SU-DHL-6 (cell line): ENCODE measurements around the gene CEACAM18.

ENCODE experiments used
- EZH2phosphoT487 ChIP-seq: fragments of 200-600 bp; sonication (generic), shearing (Covaris generic); conservative IDR thresholded peaks from 2 replicates; pipeline ENCODE4 v1.6.1; 2018; ENCODE audit warnings: mild to moderate bottlenecking, antibody characterized with exemption, low read length, moderate library complexity, mixed read lengths
- TF ChIP-seq, protein P1 (sequence below): fragments of 200-600 bp; sonication (generic); IDR thresholded peaks from one replicate; pipeline ENCODE4 v1.5.1; 2017; ENCODE audit warnings: antibody characterized with exemption, mild to moderate bottlenecking, low read length, moderate library complexity; ENCODE audit not compliant: insufficient read depth, poor library complexity, severe bottlenecking

DNA sequence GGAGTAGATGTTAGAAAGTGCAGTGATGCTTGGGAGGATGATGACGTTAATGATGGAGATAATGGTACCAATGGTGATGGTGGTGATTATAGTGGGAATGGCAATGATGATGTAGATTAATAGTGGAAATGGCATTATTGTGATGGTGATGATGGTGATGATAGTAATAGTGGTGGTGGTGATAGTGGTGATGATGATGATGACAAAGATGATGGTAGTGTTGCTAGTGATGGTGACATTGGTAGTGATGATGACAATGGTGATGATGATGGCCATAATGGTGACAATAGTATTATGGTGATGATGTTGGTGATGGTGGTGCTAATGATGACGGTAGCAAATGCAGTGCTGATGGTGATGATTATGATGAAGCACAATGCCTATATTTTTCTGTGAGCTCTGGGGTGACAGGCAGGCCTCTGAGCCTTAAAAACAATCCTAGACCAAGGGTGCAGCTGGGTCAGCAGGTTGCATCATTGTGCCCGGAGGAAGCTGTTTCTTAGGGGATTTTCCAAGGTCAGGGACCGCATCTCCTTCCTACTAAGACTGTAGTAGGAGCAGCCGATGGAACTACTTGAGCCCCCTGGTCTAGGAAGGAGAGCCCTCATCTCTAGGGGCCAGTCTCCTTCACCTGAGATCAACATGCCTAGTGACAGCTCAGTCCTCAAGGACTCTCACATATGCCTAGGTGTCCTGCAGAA, 7.8 kb downstream of the CEACAM18 start:
- TF ChIP-seq, protein P1, sequence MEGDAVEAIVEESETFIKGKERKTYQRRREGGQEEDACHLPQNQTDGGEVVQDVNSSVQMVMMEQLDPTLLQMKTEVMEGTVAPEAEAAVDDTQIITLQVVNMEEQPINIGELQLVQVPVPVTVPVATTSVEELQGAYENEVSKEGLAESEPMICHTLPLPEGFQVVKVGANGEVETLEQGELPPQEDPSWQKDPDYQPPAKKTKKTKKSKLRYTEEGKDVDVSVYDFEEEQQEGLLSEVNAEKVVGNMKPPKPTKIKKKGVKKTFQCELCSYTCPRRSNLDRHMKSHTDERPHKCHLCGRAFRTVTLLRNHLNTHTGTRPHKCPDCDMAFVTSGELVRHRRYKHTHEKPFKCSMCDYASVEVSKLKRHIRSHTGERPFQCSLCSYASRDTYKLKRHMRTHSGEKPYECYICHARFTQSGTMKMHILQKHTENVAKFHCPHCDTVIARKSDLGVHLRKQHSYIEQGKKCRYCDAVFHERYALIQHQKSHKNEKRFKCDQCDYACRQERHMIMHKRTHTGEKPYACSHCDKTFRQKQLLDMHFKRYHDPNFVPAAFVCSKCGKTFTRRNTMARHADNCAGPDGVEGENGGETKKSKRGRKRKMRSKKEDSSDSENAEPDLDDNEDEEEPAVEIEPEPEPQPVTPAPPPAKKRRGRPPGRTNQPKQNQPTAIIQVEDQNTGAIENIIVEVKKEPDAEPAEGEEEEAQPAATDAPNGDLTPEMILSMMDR = no peak
- no peak for TF ChIP-seq EZH2phosphoT487
